HG03095 (cell line): ENCODE data around the gene GMPR.
A peak's percentile ranks its signal among the peaks of the same experiment; 100 is the strongest.

Experiments used
- ATAC-seq: cut with Tn5 transposase; IDR thresholded peaks from one replicate; pipeline ENCODE4 v1.9.1; 2021; ENCODE audit warnings: moderate library complexity; ENCODE audit not compliant: unreplicated experiment

The GMPR gene

GRCh38 chr6:16238057-16238962, at the start of gene GMPR:
GMPR (plus strand) TSS chr6:16238587; CDS start chr6:16238694, 107 bp downstream.
- peak; percentile 63 for ATAC-seq

- ATAC-seq, result no peak
Observed at GRCh38 chr6:16190214-16190613, 48.2 kb upstream of the GMPR start.

GRCh38 chr6:16196260-16196983, 42.0 kb upstream of the GMPR start:
- ATAC-seq, result no peak

GRCh38 chr6:16196984-16197546, 41.3 kb upstream of the GMPR start:
- no peak for ATAC-seq

GRCh38 chr6:16198061-16198705, 40.2 kb upstream of the GMPR start:
- no peak for ATAC-seq

- ATAC-seq, result no peak
Observed at GRCh38 chr6:16199804-16200203, 38.6 kb upstream of the GMPR start.

- no peak for ATAC-seq
Observed at GRCh38 chr6:16200321-16200883, 38.0 kb upstream of the GMPR start.

GRCh38 chr6:16201706-16202105, 36.7 kb upstream of the GMPR start:
- no peak for ATAC-seq

- peak; percentile 4 for ATAC-seq
Observed at GRCh38 chr6:16204653-16205376, 33.6 kb upstream of the GMPR start.

GRCh38 chr6:16205377-16206144, 32.8 kb upstream of the GMPR start:
- peak; percentile 84 for ATAC-seq

- ATAC-seq, result no peak
Observed at GRCh38 chr6:16206595-16207037, 31.8 kb upstream of the GMPR start.

GRCh38 chr6:16208989-16209388, 29.4 kb upstream of the GMPR start:
- no peak for ATAC-seq

GRCh38 chr6:16209539-16209938, 28.8 kb upstream of the GMPR start:
- no peak for ATAC-seq

- no peak for ATAC-seq
Observed at GRCh38 chr6:16212276-16212675, 26.1 kb upstream of the GMPR start.

- no peak for ATAC-seq
Observed at GRCh38 chr6:16216501-16217155, 21.8 kb upstream of the GMPR start.

- no peak for ATAC-seq
Observed at GRCh38 chr6:16217156-16217721, 21.1 kb upstream of the GMPR start.

GRCh38 chr6:16222826-16223225, 15.6 kb upstream of the GMPR start:
- ATAC-seq, result no peak

- no peak for ATAC-seq
Observed at GRCh38 chr6:16223362-16223761, 15.0 kb upstream of the GMPR start.

GRCh38 chr6:16224409-16224808, 14.0 kb upstream of the GMPR start:
- ATAC-seq, result no peak
